Cardiac septum (tissue), 1 donor: Measurements from ENCODE around the gene FMNL2. TPM values are rescaled to one million over a fixed set of nuclear protein-coding genes. Genes with fewer than 3 reads are reported as not detected.

Experiments used
- DNase-seq: peaks from one replicate; pipeline ENCODE4 v3.0.0-alpha.2; 2020; ENCODE audit warnings: low spot score
- intact Hi-C: fragments of 100-400 bp; cut with DNase I; formaldehyde crosslinking; loops from one replicate; pipeline ENCODE4 v1.14.0; 2022
- total RNA-seq: library from RNA; stranded (reverse); fragmentation: NEBNext Ultra II Directional; extraction: Animal tissue kit (Norgen Biotek cat#: 25700); gene quantifications from one replicate; pipeline ENCODE4 v1.2.1, GENCODE V29; 2021
- donor health status: DM: no; HTN: no; CAD: no.

FMNL2 gene
- total RNA-seq, 1 donor from 2014 or later: 6.2 TPM

- no peak for DNase-seq
- intact Hi-C loops: no loop called here
Observed at GRCh38 chr2:152644189-152644873, 309.4 kb downstream of the FMNL2 start.

GRCh38 chr2:152646264-152646663, 311.3 kb downstream of the FMNL2 start:
- no peak for DNase-seq
- intact Hi-C loops: no loop called here

GRCh38 chr2:152646775-152647174, 311.8 kb downstream of the FMNL2 start:
- DNase-seq: no peak
- intact Hi-C loops: no loop called here

DNA sequence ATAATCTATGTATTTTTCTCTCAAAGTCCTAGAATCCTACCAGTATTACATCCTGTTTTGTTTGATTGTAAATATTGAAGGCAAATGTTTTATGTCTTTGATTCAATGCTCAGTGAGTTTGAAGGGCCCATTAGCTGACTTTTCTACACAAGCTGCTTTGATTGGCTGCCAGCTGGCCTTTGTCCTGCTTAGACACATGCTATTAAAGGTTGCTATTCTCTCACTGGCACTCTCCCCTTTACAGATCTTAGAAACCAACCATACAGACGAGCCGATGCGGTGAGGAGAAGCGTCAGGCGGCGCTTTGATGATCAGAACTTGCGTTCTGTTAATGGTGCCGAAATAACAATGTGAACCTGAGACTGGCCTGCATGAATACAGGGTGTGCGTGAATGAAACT, 312.6 kb downstream of the FMNL2 start:
- intact Hi-C loops: no loop called here
- no peak for DNase-seq

GRCh38 chr2:152648336-152648735, 313.4 kb downstream of the FMNL2 start:
- no peak for DNase-seq
- intact Hi-C loops: no loop called here

- no peak for DNase-seq
- intact Hi-C loops: no loop called here
Observed at GRCh38 chr2:152649997-152650396, 315.0 kb downstream of the FMNL2 start.

- no peak for DNase-seq
- intact Hi-C loops: no loop called here
Observed at GRCh38 chr2:152650768-152651371, 315.9 kb downstream of the FMNL2 start.

GRCh38 chr2:152651834-152652233, 316.9 kb downstream of the FMNL2 start:
- intact Hi-C loops: no loop called here

GRCh38 chr2:152655880-152656279, 320.9 kb downstream of the FMNL2 start:
- DNase-seq: no peak
- intact Hi-C loops: no loop called here

More at GRCh38 chr2:152651834-152652233, 316.9 kb downstream of the FMNL2 start:
- DNase-seq: no peak

- intact Hi-C loops: no loop called here
- no peak for DNase-seq
Observed at GRCh38 chr2:152657043-152657442, 322.1 kb downstream of the FMNL2 start.

GRCh38 chr2:152658221-152658620, 323.2 kb downstream of the FMNL2 start:
- DNase-seq: no peak
- intact Hi-C loops: no loop called here

DNA sequence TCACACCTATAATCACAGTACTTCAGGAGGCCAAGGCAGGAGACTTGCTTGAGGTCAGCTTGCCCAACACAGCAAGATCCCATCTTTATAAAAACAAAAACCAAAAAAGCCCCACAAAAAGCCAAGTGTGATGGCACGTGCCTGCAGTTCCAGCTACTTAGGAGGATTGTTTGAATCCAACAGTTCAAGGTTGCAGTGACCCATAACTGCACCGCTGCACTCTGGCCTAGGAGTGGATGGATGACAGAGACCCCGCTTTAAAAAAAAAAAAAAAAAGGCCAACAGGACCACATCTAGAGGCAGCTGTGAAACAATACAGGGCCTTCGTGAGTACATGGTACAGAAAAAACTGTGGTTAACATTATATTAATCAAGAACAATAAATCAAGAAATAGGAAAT, 326.1 kb downstream of the FMNL2 start:
- intact Hi-C loops: no loop called here
- no peak for DNase-seq

GRCh38 chr2:152664725-152665124, 329.8 kb downstream of the FMNL2 start:
- intact Hi-C loops: no loop called here
- no peak for DNase-seq

- DNase-seq: no peak
- intact Hi-C loops: no loop called here
Observed at GRCh38 chr2:152674334-152674733, 339.4 kb downstream of the FMNL2 start.

- intact Hi-C loops: no loop called here
Observed at GRCh38 chr2:152676461-152676860, 341.5 kb downstream of the FMNL2 start.

DNA sequence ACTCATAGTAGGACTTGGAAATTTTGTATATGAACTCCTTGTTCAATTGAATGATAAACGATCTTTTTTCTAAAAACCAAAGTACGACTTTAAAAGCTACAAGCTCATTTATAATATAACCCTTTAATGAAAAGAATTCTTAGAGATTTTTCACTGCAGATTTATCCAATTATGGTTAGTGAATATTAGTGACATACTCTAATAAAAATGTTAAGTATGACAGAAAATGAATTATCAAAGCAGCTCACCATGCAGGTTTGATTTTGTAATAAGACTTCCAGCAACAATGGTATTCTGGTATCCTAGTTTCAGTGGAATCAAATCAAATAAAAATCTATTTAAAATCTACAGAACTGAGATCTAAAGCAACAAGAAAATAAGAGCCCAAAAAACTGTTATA, 343.8 kb downstream of the FMNL2 start:
- no peak for DNase-seq
- intact Hi-C loops: no loop called here

More at GRCh38 chr2:152676461-152676860, 341.5 kb downstream of the FMNL2 start:
- DNase-seq: no peak

DNA sequence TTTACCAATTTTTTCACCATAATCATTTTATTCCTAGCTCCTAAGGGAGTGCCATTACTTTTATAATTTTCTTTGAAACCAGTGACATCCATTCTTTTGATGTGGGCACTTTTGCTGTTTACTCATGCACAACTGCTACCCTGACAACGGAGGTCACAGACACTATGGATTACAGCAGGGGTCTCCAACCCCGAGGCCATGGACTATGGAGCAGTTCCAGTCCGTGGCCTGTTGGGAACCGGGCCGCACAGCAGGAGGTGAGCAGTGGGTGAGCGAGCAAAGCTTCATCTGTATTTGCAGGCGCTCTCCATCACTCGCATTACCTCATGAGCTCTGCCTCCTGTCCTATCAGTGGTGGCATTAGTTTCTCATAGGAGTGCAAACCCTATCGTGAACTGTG, 347.7 kb downstream of the FMNL2 start:
- DNase-seq: no peak
- intact Hi-C loops: no loop called here

- intact Hi-C loops: no loop called here
- no peak for DNase-seq
Observed at GRCh38 chr2:152683400-152683799, 348.4 kb downstream of the FMNL2 start.

DNA sequence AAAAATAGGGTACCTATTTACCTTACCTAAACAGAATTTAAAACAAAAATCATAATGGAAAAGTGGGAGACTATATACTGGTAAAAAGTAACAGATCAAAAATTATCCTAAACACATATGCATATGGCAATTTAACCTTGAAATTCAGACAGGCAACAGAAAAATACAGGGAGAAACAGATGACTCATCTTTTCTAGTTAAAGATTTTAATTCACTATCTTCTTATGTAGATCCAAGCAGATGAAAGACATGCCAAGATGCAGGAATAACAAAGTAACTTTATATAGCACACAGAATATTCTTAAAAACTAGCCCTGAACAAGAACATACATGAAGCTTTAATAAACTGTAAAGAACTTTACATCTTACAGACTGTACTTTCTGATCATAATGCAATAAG, 351.3 kb downstream of the FMNL2 start:
- intact Hi-C loops: no loop called here
- no peak for DNase-seq

DNA sequence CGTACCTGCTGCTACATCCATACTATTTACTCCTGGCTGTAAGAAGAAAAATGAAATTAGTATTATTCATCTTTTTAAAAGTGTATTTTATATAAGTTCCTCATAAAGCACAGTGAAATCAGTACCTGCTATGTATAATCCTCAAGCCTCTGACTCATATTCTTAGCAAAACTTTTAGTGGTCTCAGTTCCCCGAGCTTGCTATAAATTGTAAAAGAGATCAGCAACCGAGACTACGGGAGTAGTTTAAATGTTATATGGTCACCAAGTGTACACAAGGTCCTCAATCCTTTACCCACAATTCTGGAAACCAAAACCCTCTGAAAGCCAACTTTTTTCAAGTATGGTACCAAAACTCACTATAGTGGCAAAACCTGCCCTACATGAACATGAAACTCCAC, 358.1 kb downstream of the FMNL2 start:
- intact Hi-C loops: no loop called here
- DNase-seq: no peak

DNA sequence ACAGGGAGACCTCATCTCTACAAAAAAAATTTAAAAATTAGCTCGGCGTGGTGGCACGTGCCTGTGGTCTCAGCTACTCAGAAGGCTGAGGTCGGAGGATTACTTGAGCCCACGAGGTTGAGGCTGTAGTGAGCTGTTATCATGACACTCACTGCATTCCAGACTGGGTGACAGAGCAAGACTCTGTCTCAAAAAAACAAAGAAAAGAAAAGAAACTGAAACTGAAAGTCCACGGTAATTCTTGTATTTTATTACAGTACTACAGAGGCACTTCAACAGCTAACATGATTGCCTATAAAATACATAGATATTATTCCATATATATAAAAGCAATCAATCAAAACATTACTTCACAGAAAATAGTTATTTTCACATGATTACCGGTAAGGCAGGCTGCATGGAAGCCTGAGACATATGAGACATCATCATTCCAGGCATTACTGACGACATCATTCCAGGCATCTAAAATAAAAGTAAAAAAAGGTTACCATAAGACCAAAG, 359.2 kb downstream of the FMNL2 start:
- intact Hi-C loops: no loop called here
- DNase-seq: no peak
